HUES64 (cell line): ENCODE data around the gene CELSR2.
"Not testable (repeated sequence)": the region's sequence is repeated elsewhere in the genome, so short reads cannot be mapped to it uniquely, and the experiment has no call there.

Experiments used
- H3K27ac ChIP-seq: 2 replicates; pipeline ENCODE4 v1.7.0; 2013; ENCODE audit warnings: low read depth, low read length, inconsistent platforms
- H3K27me3 ChIP-seq: 2 replicates; pipeline ENCODE4 v1.6.1; 2013; ENCODE audit warnings: mild to moderate bottlenecking, low read length; ENCODE audit not compliant: insufficient read depth
- H3K36me3 ChIP-seq: 2 replicates; pipeline ENCODE4 v1.6.1; 2013; ENCODE audit warnings: mild to moderate bottlenecking, low read length; ENCODE audit not compliant: insufficient read depth
- H3K4me1 ChIP-seq: 2 replicates; pipeline ENCODE4 v1.6.1; 2013; ENCODE audit warnings: mild to moderate bottlenecking, low read length, moderate library complexity; ENCODE audit not compliant: insufficient read depth
- H3K4me3 ChIP-seq: 2 replicates; pipeline ENCODE4 v1.5.1; 2013; ENCODE audit warnings: mild to moderate bottlenecking, low read length, moderate library complexity
- H3K9ac ChIP-seq: 2 replicates; pipeline ENCODE4 v1.6.1; 2013; ENCODE audit warnings: mild to moderate bottlenecking, low read depth, low read length
- H3K9me3 ChIP-seq: 2 replicates; pipeline ENCODE4 v1.6.1; 2013; ENCODE audit warnings: low read depth, low read length; ENCODE audit not compliant: insufficient read depth
- WGBS: fragments of 150-250, 120-280 bp; methylation state at CpG from one replicate; pipeline ENCODE4 v1.1.7; 2013; ENCODE audit warnings: missing lambda C conversion rate; 5-methylcytosine and 5-hydroxymethylcytosine counted together

The CELSR2 gene

DNA sequence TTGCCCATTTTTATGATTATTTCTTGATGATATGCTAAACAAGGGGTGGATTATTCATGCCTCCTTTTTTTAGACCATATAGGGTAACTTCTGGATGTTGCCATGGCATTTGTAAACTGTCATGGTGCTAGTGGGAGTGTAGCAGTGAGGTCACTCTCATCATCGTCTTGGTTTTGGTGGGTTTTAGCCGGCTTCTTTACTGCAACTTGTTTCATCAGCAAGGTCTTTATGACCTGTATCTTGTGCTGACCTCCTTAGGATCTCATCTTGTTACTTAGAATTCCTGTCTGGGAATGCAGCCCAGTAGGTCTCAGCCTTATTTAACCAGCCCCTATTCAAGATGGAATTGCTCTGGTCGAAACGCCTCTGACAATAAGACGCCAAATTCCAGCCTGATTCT lies 37.4 kb downstream of the CELSR2 start:
- H3K36me3 ChIP-seq, H3K27ac ChIP-seq, H3K27me3 ChIP-seq, H3K4me3 ChIP-seq, H3K9ac ChIP-seq, H3K9me3 ChIP-seq, H3K4me1 ChIP-seq: not testable (repeated sequence)
- 96% methylated on average over 5 of the region's 5 CpGs for WGBS

GRCh38 chr1:109290137-109290536 lies 40.8 kb downstream of the CELSR2 start:
- H3K9me3 ChIP-seq, result no peaks in the 10 kb centered on the region
- no peak overlapping the region for H3K9ac ChIP-seq
- H3K36me3 ChIP-seq, result no peaks in the 10 kb centered on the region
- no peak overlapping the region for H3K27ac ChIP-seq
- WGBS, result 100% methylated on average over 1 of the region's 1 CpG
- H3K27me3 ChIP-seq, result no peaks in the 10 kb centered on the region
- H3K4me3 ChIP-seq, result no peak overlapping the region
- H3K4me1 ChIP-seq, result 0 out of 2 replicates have a peak, but pooled peaks cover 3% of the 10 kb centered on the region

DNA sequence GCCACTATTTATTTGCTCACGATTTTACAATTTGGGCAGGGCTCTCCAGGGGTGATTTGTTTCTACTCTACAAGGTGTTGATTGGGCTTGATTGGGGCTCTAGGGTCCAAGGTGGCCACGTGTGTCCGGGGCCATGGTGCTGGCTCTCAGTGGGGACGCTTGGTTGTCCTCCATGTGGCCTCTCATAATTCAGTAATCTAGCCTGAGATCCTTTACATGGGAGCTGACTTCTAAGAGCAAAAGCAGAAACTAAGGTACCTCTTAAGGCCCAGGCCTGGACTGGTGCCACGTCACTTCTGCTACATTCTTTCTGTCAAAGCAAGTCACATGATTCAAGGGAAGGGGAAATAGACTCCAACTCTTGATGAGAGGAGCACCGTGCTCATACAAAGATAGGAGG lies 41.7 kb downstream of the CELSR2 start:
- WGBS, result 87% methylated on average over 6 of the region's 6 CpGs
- no peak overlapping the region for H3K4me3 ChIP-seq

DNA sequence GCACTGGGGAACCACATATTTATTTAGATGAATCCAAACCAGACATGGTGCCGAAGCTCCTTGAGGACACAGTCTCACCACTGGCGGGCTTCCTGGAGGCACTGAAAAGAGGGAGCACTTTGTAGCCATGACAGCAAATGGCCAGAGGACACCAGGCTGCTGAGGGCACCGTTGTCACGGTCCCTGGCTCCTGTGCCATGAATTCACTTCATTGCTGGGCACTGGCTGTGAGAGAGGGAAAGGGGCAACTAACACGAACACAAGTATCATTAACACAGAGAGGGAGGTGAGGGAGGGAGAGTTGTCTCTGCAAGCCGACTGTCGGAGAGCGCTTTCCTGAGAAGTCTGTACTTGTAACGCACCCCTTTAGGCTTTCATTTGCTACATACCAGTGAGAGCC lies 43.0 kb downstream of the CELSR2 start:
- no peaks in the 10 kb centered on the region for H3K27me3 ChIP-seq
- 0 out of 2 replicates have a peak, but pooled peaks cover 3% of the 10 kb centered on the region for H3K4me1 ChIP-seq
- no peak overlapping the region for H3K9ac ChIP-seq
- H3K36me3 ChIP-seq, result no peaks in the 10 kb centered on the region
- WGBS, result 85% methylated on average over 8 of the region's 9 CpGs
- H3K4me3 ChIP-seq, result no peak overlapping the region
- H3K9me3 ChIP-seq, result no peaks in the 10 kb centered on the region
- H3K27ac ChIP-seq, result no peak overlapping the region

More for the DNA sequence above, 41.7 kb downstream of the CELSR2 start:
- H3K9me3 ChIP-seq, result no peaks in the 10 kb centered on the region
- no peak overlapping the region for H3K27ac ChIP-seq
- H3K27me3 ChIP-seq, result no peaks in the 10 kb centered on the region
- H3K9ac ChIP-seq, result no peak overlapping the region
- 0 out of 2 replicates have a peak, but pooled peaks cover 3% of the 10 kb centered on the region for H3K4me1 ChIP-seq
- H3K36me3 ChIP-seq, result no peaks in the 10 kb centered on the region

- no peak overlapping the region for H3K9ac ChIP-seq
- WGBS, result 92% methylated on average over 2 of the region's 2 CpGs
- H3K36me3 ChIP-seq, result no peaks in the 10 kb centered on the region
- 0 out of 2 replicates have a peak, but pooled peaks cover 3% of the 10 kb centered on the region for H3K4me1 ChIP-seq
- H3K4me3 ChIP-seq, result no peak overlapping the region
- H3K9me3 ChIP-seq, result no peaks in the 10 kb centered on the region
- H3K27ac ChIP-seq, result no peak overlapping the region
- no peaks in the 10 kb centered on the region for H3K27me3 ChIP-seq
Observed at GRCh38 chr1:109293026-109293425, 43.7 kb downstream of the CELSR2 start.

DNA sequence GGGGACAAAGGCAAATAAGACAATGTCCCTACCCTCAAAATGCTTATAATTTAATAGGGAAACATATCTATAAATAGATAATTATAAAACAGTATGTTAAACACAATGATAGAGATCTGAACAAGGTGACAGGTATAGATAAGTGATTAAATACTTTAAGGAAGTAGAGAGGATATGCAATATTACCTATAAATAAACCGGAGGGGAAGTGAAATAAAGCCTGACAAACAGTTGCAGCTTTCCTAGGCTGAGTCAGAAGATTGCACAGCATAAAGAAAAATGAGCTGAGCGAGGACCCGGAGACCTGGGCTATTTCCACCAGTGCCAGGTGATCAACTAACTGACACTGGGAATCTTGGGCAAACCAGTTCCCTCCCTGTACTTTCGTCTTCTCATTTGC lies 45.1 kb downstream of the CELSR2 start:
- Histone ChIP-seq H3K27me3 (no peaks in the 10 kb centered on the region), H3K4me3 (no peak overlapping the region), H3K9ac (no peak overlapping the region), H3K27ac (no peak overlapping the region), H3K36me3 (no peaks in the 10 kb centered on the region), H3K9me3 (no peaks in the 10 kb centered on the region), H3K4me1 (0 out of 2 replicates have a peak, but pooled peaks cover 3% of the 10 kb centered on the region)
- 93% methylated on average over 3 of the region's 4 CpGs for WGBS

GRCh38 chr1:109295712-109296415 lies 46.5 kb downstream of the CELSR2 start:
- Histone ChIP-seq H3K36me3 (no peaks in the 10 kb centered on the region), H3K27me3 (no peaks in the 10 kb centered on the region), H3K9ac (no peak overlapping the region), H3K9me3 (no peaks in the 10 kb centered on the region), H3K4me3 (no peak overlapping the region), H3K4me1 (0 out of 2 replicates have a peak, but pooled peaks cover 3% of the 10 kb centered on the region), H3K27ac (no peak overlapping the region)
- 80% methylated on average over 12 of the region's 12 CpGs for WGBS

DNA sequence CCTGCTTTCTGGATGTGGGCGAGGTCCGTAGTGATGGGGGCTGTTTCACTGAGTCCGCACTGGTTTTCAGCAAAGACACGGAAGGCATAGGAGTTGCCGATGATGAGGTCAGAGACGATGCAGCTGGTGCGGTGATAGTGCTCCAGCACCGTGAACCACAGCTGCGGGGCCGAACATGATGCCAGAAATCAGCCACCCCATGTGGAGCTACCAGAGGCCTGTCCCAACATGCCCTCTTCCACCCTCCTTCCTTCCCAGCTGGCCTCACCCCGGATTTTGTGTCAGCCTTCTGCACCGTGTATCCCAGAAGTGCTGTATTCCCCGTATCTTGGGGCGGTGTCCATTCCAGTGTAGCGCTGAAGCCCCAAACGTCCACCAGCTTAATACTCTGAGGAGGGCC lies 47.4 kb downstream of the CELSR2 start:
- no peaks in the 10 kb centered on the region for H3K9me3 ChIP-seq
- 94% methylated on average over 16 of the region's 16 CpGs for WGBS
- no peak overlapping the region for H3K4me3 ChIP-seq
- no peaks in the 10 kb centered on the region for H3K27me3 ChIP-seq
- no peak overlapping the region for H3K27ac ChIP-seq
- no peaks in the 10 kb centered on the region for H3K36me3 ChIP-seq
- 0 out of 2 replicates have a peak, but pooled peaks cover 3% of the 10 kb centered on the region for H3K4me1 ChIP-seq
- H3K9ac ChIP-seq, result no peak overlapping the region

GRCh38 chr1:109298666-109299557 lies 49.6 kb downstream of the CELSR2 start:
- no peak overlapping the region for H3K4me3 ChIP-seq
- WGBS, result 87% methylated on average over 11 of the region's 11 CpGs
- no peaks in the 10 kb centered on the region for H3K36me3 ChIP-seq
- no peaks in the 10 kb centered on the region for H3K9me3 ChIP-seq
- H3K27ac ChIP-seq, result no peak overlapping the region
- H3K4me1 ChIP-seq, result no peaks in the 10 kb centered on the region
- no peaks in the 10 kb centered on the region for H3K27me3 ChIP-seq
- no peak overlapping the region for H3K9ac ChIP-seq

DNA sequence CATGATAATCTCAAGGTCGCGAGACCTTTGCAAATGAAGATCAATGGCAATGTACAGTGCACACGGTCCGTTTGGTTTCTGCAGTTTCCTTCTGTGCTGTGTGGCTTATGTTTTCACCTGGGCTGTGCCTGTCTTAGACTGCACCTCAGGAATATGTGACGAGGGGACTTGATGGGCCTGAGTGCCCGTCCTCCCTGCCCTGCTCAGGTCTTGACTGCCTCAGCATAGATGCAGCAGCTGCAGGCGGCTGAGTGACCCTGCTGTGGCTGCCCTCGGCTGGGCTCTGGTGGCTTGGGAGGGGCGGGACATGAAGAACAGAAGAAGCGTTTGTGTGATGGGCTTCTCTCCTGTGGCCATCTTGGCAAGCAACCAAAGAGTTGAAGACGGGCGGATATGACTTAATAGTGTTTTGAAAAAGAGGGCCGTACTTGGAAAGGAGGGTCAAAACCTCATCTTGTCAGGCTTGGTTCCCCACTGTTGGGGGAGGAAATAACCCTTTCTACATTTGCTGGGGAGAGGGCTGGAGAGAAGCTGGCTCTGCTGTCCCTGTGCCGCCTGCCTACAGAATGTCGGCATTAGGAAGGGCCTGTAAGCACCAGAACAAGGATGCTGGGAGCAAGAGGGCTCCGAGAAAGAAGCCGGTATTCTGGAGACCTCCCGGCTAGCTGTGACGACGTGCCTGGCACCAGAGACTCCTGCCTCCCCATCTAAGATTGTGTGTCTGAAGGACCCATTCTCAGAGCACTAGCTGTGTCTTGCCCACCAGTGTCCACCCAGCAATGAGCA lies 50.4 kb downstream of the CELSR2 start:
- H3K4me1 ChIP-seq, result no peaks in the 10 kb centered on the region
- 89% methylated on average over 20 of the region's 20 CpGs for WGBS

More for the DNA sequence above, 50.4 kb downstream of the CELSR2 start:
- Histone ChIP-seq H3K27ac (no peak overlapping the region), H3K36me3 (no peaks in the 10 kb centered on the region), H3K27me3 (no peaks in the 10 kb centered on the region), H3K4me3 (no peak overlapping the region), H3K9me3 (no peaks in the 10 kb centered on the region), H3K9ac (no peak overlapping the region)
